ENCODE results near the gene ZNF462.

DNA sequence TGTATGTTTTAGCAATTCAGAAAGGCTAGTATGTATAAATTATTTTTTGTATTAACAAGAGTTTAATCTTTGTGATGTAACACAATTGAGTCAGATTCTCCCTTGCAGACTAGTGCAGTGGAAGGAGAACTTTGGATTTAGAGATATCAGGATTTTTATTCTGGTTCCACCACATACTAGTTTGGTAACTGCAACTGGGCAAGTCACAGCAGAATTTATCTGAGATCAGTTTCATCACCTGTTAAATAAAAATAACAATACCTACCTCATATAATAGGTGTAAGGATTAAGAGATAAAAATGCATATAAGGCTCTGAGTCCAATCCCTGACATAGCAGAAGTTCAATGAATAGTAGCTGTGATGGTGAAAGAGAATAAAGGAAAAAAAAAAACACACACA lies 34.0 kb upstream of the ZNF462 start:
- TF ChIP-seq, protein P1, sequence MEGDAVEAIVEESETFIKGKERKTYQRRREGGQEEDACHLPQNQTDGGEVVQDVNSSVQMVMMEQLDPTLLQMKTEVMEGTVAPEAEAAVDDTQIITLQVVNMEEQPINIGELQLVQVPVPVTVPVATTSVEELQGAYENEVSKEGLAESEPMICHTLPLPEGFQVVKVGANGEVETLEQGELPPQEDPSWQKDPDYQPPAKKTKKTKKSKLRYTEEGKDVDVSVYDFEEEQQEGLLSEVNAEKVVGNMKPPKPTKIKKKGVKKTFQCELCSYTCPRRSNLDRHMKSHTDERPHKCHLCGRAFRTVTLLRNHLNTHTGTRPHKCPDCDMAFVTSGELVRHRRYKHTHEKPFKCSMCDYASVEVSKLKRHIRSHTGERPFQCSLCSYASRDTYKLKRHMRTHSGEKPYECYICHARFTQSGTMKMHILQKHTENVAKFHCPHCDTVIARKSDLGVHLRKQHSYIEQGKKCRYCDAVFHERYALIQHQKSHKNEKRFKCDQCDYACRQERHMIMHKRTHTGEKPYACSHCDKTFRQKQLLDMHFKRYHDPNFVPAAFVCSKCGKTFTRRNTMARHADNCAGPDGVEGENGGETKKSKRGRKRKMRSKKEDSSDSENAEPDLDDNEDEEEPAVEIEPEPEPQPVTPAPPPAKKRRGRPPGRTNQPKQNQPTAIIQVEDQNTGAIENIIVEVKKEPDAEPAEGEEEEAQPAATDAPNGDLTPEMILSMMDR (conservative IDR thresholded peaks at IDR 0.05) = no peak
- no peak for TF ChIP-seq ZFX (IDR thresholded peaks at IDR 0.05)
